Osteoblast (primary cell): ENCODE results near the gene XRCC5. TPM values are rescaled to one million over a fixed set of nuclear protein-coding genes. Genes with fewer than 3 reads are reported as not detected.

Experiments used
- DNase-seq: peaks from one replicate; pipeline ENCODE4 v3.0.0; 2011; ENCODE audit warnings: low spot score, mixed read lengths; ENCODE audit not compliant: insufficient read length; ENCODE audit errors: missing footprints
- H2AFZ ChIP-seq: 2 replicates; pipeline ENCODE4 v1.6.0; 2011; ENCODE audit warnings: mild to moderate bottlenecking, low read length
- H3K27ac ChIP-seq: 2 replicates; pipeline ENCODE4 v1.5.1; 2011; ENCODE audit warnings: mild to moderate bottlenecking, low read depth, low read length, moderate library complexity
- H3K27me3 ChIP-seq: 2 replicates; pipeline ENCODE4 v1.6.0; 2012; ENCODE audit warnings: mild to moderate bottlenecking, control low read depth, inconsistent platforms, low read length, moderate library complexity; ENCODE audit not compliant: insufficient read depth
- H3K36me3 ChIP-seq: 2 replicates; pipeline ENCODE4 v1.5.1; 2011; ENCODE audit warnings: mild to moderate bottlenecking, low read length, control low read depth, moderate library complexity; ENCODE audit not compliant: insufficient read depth
- H3K4me1 ChIP-seq: 2 replicates; pipeline ENCODE4 v1.5.1; 2011; ENCODE audit warnings: mild to moderate bottlenecking, low read length, control low read depth, moderate library complexity; ENCODE audit not compliant: insufficient read depth
- H3K4me2 ChIP-seq: 2 replicates; pipeline ENCODE4 v1.6.0; 2011; ENCODE audit warnings: mild to moderate bottlenecking, low read length; ENCODE audit not compliant: insufficient read depth
- H3K4me3 ChIP-seq: fragments of 200-600 bp; sonication (generic); 3 replicates; pipeline ENCODE4 v1.5.1; 2012; ENCODE audit warnings: mild to moderate bottlenecking, low read length, inconsistent platforms; ENCODE audit not compliant: insufficient read depth
- H3K79me2 ChIP-seq: 2 replicates; pipeline ENCODE4 v1.6.0; 2012; ENCODE audit warnings: mild to moderate bottlenecking, low read length, control low read depth, inconsistent platforms; ENCODE audit not compliant: insufficient read depth
- H3K9me3 ChIP-seq: 2 replicates; pipeline ENCODE4 v1.5.1; 2011; ENCODE audit warnings: low read depth, low read length, control low read depth
- H4K20me1 ChIP-seq: 2 replicates; pipeline ENCODE4 v1.6.0; 2012; ENCODE audit warnings: mild to moderate bottlenecking, low read length, control low read depth; ENCODE audit not compliant: insufficient read depth
- total RNA-seq: library from RNA; depleted of rRNA; stranded (reverse); fragments of >200 nt; gene quantifications from 2 replicates; pipeline ENCODE4 v1.2.3, GENCODE V29; 2012
- TF ChIP-seq, protein P1 (sequence below): IDR thresholded peaks from 2 replicates; pipeline ENCODE4 v1.5.1; 2011; ENCODE audit warnings: mild to moderate bottlenecking, low read depth, low read length, moderate library complexity; ENCODE audit errors: extremely low read depth

XRCC5 gene
- total RNA-seq, 1 donor: 203 TPM

DNA sequence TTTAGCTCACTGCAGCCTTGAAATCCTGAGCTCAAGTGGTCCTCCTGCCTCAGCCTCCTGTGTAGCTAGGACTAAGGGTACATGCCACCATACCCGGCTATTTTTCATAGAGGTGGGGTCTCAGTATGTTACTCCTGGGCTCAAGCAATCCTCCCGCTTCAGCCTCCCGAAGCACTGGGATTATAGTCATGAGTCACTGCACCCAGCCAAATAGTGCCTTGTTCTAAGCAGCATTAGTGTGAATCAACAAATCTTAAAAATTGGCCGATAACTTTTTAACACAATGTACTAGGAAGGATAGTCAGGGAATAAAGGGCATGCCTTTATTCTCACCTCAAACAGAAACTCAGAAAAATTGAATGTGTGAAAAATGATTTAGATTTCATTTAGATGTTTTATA, 51.6 kb downstream of the XRCC5 start:
- H3K27ac ChIP-seq: no peak overlapping the region
- no peaks in the 10 kb centered on the region for H3K9me3 ChIP-seq
- TF ChIP-seq, protein P1, sequence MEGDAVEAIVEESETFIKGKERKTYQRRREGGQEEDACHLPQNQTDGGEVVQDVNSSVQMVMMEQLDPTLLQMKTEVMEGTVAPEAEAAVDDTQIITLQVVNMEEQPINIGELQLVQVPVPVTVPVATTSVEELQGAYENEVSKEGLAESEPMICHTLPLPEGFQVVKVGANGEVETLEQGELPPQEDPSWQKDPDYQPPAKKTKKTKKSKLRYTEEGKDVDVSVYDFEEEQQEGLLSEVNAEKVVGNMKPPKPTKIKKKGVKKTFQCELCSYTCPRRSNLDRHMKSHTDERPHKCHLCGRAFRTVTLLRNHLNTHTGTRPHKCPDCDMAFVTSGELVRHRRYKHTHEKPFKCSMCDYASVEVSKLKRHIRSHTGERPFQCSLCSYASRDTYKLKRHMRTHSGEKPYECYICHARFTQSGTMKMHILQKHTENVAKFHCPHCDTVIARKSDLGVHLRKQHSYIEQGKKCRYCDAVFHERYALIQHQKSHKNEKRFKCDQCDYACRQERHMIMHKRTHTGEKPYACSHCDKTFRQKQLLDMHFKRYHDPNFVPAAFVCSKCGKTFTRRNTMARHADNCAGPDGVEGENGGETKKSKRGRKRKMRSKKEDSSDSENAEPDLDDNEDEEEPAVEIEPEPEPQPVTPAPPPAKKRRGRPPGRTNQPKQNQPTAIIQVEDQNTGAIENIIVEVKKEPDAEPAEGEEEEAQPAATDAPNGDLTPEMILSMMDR: no peak
- H4K20me1 ChIP-seq: no peaks in the 10 kb centered on the region
- H3K27me3 ChIP-seq: no peaks in the 10 kb centered on the region
- H3K36me3 ChIP-seq: peaks cover 71% of the 10 kb centered on the region
- H2AFZ ChIP-seq: no peak overlapping the region
- no peak overlapping the region for H3K4me3 ChIP-seq
- DNase-seq: no peak
- peaks cover 35% of the 10 kb centered on the region for H3K79me2 ChIP-seq
- H3K4me1 ChIP-seq: no peaks in the 10 kb centered on the region
- no peak overlapping the region for H3K4me2 ChIP-seq

DNA sequence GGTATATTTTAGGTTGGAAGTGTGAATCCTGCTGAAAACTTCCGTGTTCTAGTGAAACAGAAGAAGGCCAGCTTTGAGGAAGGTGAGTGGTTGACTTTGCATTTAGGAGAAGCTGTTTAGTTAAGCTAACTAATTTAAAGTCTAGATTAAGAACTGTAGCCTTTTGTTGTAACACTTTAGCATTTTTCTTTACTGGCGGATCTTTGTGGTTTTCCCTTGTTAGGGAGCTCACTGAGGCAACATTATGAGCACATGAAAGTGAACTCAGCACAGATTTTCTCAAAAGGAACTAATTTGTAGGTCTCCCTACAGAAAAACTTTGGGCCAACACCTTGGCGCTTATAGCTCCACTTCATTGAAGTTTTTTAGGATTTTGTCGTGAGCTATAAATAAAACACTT, 52.8 kb downstream of the XRCC5 start:
- H3K36me3 ChIP-seq: peaks cover 71% of the 10 kb centered on the region
- no peak for DNase-seq
- H3K4me2 ChIP-seq: no peak overlapping the region
- no peak overlapping the region for H2AFZ ChIP-seq
- peaks cover 34% of the 10 kb centered on the region for H3K79me2 ChIP-seq
- H3K4me3 ChIP-seq: no peak overlapping the region
- no peaks in the 10 kb centered on the region for H4K20me1 ChIP-seq
- no peaks in the 10 kb centered on the region for H3K27me3 ChIP-seq
- no peaks in the 10 kb centered on the region for H3K4me1 ChIP-seq
- H3K9me3 ChIP-seq: no peaks in the 10 kb centered on the region
- no peak overlapping the region for H3K27ac ChIP-seq
- TF ChIP-seq, protein P1: no peak

DNA sequence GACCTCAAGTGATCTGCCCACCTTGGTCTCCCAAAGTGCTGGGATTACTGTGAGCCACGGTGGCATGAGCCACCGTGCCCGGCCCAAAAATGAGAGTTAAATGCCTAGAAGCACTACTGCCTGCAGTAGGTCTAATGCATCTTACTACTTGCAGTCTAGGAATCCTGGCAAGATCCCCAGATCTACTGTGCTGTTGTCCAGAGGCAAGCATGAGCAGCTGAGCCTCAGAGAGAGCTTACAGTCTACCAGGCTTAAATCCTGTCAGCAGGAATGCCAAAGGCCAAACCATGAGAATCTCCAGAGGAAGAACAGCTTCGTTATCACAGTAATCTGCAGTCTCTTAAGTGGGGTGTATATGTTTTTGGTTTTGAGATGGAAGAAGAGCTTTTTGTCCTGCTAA, 54.4 kb downstream of the XRCC5 start:
- peaks cover 75% of the 10 kb centered on the region for H3K36me3 ChIP-seq
- no peak overlapping the region for H2AFZ ChIP-seq
- peaks cover 28% of the 10 kb centered on the region for H3K79me2 ChIP-seq
- H3K4me2 ChIP-seq: no peak overlapping the region
- H4K20me1 ChIP-seq: no peaks in the 10 kb centered on the region
- H3K27me3 ChIP-seq: no peaks in the 10 kb centered on the region
- no peak overlapping the region for H3K4me3 ChIP-seq
- TF ChIP-seq, protein P1: no peak
- no peak for DNase-seq
- H3K4me1 ChIP-seq: no peaks in the 10 kb centered on the region
- H3K27ac ChIP-seq: no peak overlapping the region
- H3K9me3 ChIP-seq: no peaks in the 10 kb centered on the region

DNA sequence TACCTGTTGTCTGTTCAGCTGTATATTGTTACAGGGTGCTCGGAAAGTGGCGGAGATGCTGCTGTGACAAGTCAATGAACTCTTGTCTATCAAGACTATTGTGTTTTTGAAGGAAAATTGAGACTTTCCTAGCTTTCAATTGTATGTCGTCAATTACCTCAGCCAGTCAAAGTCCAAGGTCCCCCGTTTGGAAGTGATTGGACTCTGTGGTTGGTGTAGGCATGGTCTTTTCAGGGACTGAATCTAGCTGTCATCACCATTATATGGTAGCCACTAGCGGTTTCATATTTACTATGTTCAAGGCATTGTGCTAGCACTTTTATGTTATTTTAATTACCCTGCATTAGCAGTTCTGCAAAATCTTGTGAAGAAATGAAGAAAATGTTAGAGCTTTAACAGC, 54.9 kb downstream of the XRCC5 start:
- Histone ChIP-seq H3K36me3 (peaks cover 77% of the 10 kb centered on the region), H3K4me3 (no peak overlapping the region), H3K9me3 (no peaks in the 10 kb centered on the region), H3K4me1 (no peaks in the 10 kb centered on the region), H4K20me1 (no peaks in the 10 kb centered on the region), H3K27me3 (no peaks in the 10 kb centered on the region), H2AFZ (no peak overlapping the region), H3K79me2 (peaks cover 32% of the 10 kb centered on the region), H3K4me2 (no peak overlapping the region), H3K27ac (no peak overlapping the region)
- no peak for DNase-seq
- TF ChIP-seq, protein P1: no peak
